GM20000 (cell line): ENCODE measurements around the gene ZNF236.

Experiments used
- DNase-seq: peaks from one replicate; pipeline ENCODE4 v3.0.0; 2012; ENCODE audit warnings: low spot score
- TF ChIP-seq, protein P1 (sequence below): IDR thresholded peaks from 2 replicates; pipeline ENCODE4 v1.5.1; 2012; ENCODE audit warnings: mild to moderate bottlenecking, control low read depth; ENCODE audit errors: extremely low read depth, missing control alignments

ZNF236 gene

DNA sequence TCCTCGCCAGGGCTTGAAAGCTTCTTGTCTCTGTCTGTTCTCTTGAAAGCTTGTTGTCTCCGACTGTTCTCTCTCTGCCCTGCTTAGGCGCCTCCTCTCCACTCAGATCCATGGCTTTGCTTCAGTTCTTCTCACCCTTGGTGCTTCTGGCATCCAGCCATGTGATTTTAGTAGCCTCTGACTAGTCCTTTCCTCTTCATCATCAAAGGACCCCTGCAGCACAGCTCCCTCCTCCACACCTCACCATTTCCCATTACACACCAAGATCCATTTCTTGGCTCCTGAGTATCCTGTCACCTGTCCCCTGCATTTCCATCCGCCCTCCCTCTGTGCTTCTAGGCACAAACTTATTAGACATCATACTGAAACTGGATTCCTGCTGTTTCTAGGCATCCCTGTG, 59.4 kb downstream of the ZNF236 start:
- DNase-seq, result no peak
- TF ChIP-seq, protein P1, sequence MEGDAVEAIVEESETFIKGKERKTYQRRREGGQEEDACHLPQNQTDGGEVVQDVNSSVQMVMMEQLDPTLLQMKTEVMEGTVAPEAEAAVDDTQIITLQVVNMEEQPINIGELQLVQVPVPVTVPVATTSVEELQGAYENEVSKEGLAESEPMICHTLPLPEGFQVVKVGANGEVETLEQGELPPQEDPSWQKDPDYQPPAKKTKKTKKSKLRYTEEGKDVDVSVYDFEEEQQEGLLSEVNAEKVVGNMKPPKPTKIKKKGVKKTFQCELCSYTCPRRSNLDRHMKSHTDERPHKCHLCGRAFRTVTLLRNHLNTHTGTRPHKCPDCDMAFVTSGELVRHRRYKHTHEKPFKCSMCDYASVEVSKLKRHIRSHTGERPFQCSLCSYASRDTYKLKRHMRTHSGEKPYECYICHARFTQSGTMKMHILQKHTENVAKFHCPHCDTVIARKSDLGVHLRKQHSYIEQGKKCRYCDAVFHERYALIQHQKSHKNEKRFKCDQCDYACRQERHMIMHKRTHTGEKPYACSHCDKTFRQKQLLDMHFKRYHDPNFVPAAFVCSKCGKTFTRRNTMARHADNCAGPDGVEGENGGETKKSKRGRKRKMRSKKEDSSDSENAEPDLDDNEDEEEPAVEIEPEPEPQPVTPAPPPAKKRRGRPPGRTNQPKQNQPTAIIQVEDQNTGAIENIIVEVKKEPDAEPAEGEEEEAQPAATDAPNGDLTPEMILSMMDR, result no peak

DNA sequence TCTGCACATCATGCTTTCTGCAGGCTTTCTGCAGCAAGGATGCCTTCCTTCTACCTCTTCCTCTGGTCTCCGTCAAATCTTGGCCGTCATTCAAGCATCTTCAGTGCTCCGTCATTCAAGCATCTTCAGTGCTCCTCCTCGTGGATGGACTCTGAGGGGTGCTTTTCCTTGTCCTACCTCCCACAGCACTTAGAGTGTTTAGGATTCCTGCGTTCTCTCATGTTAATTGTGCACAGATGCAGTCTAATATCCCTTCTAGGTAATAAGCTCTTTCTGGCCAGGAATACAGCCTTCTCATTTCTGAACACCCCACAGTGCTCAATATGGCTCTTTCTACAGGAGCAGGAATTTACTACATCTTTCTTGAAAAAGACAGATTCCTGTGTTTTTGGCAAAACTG, 59.8 kb downstream of the ZNF236 start:
- DNase-seq, result no peak
- TF ChIP-seq, protein P1, result no peak

DNA sequence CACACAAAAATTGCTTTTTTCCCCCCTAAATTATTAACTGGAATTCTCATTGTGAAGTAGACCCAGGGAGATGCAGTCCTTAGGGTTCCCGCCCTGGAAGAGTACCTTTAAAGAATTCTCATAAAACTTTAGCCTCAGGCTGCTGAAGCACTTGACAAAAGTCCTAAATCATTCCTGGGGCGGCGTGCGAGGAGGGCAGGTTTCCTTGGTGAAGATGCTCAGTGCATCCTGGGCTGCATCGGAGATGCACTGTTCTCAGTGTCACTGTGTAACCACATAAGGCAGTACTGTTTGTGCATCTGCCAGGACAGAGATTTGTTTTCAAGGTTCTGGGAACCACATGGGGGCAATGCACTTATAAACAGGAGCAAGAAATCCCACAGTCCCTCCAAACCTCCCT, 62.6 kb downstream of the ZNF236 start:
- TF ChIP-seq, protein P1, result no peak

DNA sequence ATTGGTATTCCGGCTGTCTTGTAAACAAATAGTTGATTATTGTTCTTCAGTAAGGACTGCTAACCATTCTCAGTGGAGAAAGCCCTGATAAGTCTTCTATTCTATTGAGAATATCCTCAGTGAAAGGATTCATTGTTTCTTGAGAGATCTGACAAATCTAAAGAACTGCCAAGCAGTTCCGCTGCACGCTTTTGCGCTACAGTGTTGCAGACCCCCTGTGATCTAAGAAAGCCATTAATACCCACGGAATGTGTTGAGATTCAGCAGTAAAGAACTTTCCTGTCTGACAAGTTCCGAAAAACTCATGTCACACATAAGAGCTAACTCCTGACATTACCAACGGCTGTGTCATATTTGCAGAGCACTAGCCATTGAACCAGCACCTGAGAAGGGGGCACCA, 63.8 kb downstream of the ZNF236 start:
- TF ChIP-seq, protein P1, result no peak
- no peak for DNase-seq

More for the DNA sequence above, 62.6 kb downstream of the ZNF236 start:
- no peak for DNase-seq

DNA sequence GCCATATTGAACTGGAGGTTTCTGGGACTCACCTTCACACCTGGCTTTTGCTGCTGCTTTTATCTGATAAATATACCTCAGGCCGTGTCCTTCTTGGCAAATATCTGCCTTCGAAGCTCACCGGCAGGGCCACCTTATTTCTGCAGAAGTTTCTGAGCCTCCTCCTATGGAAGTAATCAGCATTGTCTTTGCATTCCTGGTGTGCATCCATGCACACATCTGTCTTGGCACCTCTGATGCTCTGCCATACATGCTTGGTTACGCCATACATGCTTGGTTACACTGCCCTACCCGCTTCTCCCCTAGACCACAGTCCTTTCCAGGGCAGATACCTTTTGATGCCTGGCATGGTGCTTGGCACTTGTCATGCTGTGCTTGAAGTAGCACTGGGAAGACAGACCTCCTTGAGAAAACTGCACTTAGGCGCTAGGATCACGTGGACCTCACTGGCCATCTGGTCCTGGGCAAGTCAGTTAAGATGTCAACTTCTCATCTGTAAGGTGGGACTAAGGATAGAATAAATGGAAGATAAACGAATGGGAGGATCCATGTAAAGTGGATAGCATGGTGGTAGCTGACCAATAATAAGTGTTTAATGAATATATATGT, 66.8 kb downstream of the ZNF236 start:
- no peak for DNase-seq
- TF ChIP-seq, protein P1, result no peak

DNA sequence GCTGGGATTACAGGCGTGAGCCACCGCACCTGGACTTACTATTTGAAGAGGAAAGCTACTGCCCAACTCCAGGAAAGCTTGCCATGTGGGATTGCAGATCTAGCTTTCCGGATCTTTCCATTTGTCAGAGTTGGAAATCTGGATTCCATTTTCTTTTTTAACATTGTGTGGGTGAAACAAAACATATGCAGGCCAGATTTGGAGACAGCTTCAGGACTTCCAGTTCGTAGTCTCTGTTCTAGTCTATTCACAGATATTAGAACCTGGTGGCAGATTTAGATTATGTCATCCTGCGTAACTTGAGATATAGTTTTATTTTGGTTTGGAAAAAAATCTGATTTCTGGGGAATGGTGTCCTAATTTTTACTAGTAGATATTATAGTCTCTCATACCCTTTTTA, 70.5 kb downstream of the ZNF236 start:
- DNase-seq, result no peak
- TF ChIP-seq, protein P1, result no peak

DNA sequence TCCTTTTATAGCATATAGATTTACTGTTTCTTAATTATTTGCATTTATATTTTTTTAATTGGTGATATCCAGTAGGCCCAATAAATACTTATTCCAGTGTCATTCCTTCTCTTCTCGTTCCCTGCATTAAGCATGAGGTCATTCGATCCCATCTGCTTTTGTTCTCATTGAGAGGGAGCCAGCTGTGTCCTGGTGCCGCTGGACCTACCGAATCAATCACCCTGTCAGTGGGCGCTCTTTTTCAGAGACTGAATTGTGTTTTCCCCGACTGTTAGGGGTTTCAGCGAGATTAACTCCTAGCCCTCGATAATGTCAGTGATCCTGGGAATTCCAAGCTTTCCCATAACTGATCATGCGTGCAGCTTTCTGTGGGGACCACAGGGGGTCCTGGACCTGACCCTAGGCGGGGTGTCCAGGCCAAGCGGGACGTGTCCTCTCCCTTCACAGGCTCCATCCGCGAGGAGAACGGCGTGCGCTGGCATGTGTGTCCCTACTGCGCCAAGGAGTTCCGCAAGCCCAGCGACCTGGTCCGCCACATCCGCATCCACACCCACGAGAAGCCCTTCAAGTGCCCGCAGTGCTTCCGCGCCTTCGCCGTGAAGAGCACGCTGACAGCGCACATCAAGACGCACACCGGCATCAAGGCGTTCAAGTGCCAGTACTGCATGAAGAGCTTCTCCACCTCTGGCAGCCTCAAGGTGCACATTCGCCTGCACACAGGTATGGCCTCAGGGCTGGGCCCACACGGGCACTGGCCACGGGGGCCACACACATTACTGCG, 72.4 kb downstream of the ZNF236 start:
- TF ChIP-seq, protein P1, result no peak
- DNase-seq, result no peak
